Activated CD8-positive, alpha-beta memory T cell treated with anti-CD3 and anti-CD28 coated beads, Interleukin-2, amount 50 U/mL, for 1 hour (primary cell): ENCODE data around the gene ZNF346.

Source experiments
- DNase-seq: peaks from one replicate; pipeline ENCODE4 v3.0.0-alpha.2; 2020; ENCODE audit errors: extremely low read depth

Gene ZNF346

GRCh38 chr5:177094224-177095087 is 72.0 kb downstream of the ZNF346 start:
- no peak for DNase-seq

GRCh38 chr5:177095088-177095669 is 72.7 kb downstream of the ZNF346 start:
- no peak for DNase-seq

- DNase-seq = no peak
Observed at GRCh38 chr5:177096162-177097015, 73.9 kb downstream of the ZNF346 start.

GRCh38 chr5:177097016-177097985 is 74.8 kb downstream of the ZNF346 start:
- DNase-seq = no peak

- no peak for DNase-seq
Observed at GRCh38 chr5:177098120-177098469, 75.6 kb downstream of the ZNF346 start.

GRCh38 chr5:177098470-177099141 is 76.1 kb downstream of the ZNF346 start:
- DNase-seq = no peak

- DNase-seq = no peak
Observed at GRCh38 chr5:177099422-177100093, 77.1 kb downstream of the ZNF346 start.

GRCh38 chr5:177100714-177101121 is 78.2 kb downstream of the ZNF346 start:
- no peak for DNase-seq

GRCh38 chr5:177103523-177104253 is 81.2 kb downstream of the ZNF346 start:
- no peak for DNase-seq

GRCh38 chr5:177105691-177106476 is 83.4 kb downstream of the ZNF346 start:
- DNase-seq = no peak

GRCh38 chr5:177107159-177107558 is 84.7 kb downstream of the ZNF346 start:
- no peak for DNase-seq

- no peak for DNase-seq
Observed at GRCh38 chr5:177109810-177110209, 87.3 kb downstream of the ZNF346 start.

- DNase-seq = no peak
Observed at GRCh38 chr5:177111720-177112394, 89.4 kb downstream of the ZNF346 start.

- DNase-seq = no peak
Observed at GRCh38 chr5:177112589-177113220, 90.2 kb downstream of the ZNF346 start.

- DNase-seq = no peak
Observed at GRCh38 chr5:177113566-177114424, 91.3 kb downstream of the ZNF346 start.

- DNase-seq = peak; percentile 47
Observed at GRCh38 chr5:177116631-177117373, 94.3 kb downstream of the ZNF346 start.
